Spleen (tissue), 11 donors: ENCODE data around the gene EZH2. TPM values are rescaled to one million over a fixed set of nuclear protein-coding genes. Genes with fewer than 3 reads are reported as not detected.

ENCODE experiments used
- DNase-seq: peaks from one replicate; pipeline ENCODE4 v3.0.0-alpha.2; 2020
- H3K27ac ChIP-seq, 8 donors: fragments of 200-600 bp; sonication (generic) in 7 of 8; 1 replicate in 4 of 8; 2 replicates in 4 of 8; pipeline versions ENCODE4 v1.5.0 to v1.8.0; 2016 to 2021; ENCODE audit warnings: inconsistent platforms in 4 of 8, mild to moderate bottlenecking in 4 of 8, moderate library complexity in 1 of 8
- H3K27me3 ChIP-seq, 7 donors: fragments of 200-600 bp; sonication (generic) in 6 of 7; replicated peaks in 1 of 7; 1 replicate in 4 of 7; 2 replicates in 3 of 7; pipeline versions ENCODE4 v1.5.0 to v1.8.0; 2016 to 2021; ENCODE audit warnings: inconsistent platforms in 3 of 7, mild to moderate bottlenecking in 1 of 7
- H3K36me3 ChIP-seq, 6 donors: fragments of 200-600 bp; sonication (generic) in 5 of 6; 1 replicate in 4 of 6; 2 replicates in 2 of 6; pipeline versions ENCODE4 v1.5.0 to v1.8.0; 2016 to 2021; ENCODE audit warnings: inconsistent platforms in 2 of 6
- H3K4me1 ChIP-seq, 6 donors: fragments of 200-600 bp; sonication (generic) in 5 of 6; 1 replicate in 3 of 6; 2 replicates in 3 of 6; pipeline versions ENCODE4 v1.5.0 to v1.8.0; 2016 to 2021; ENCODE audit warnings: inconsistent platforms in 3 of 6
- H3K4me3 ChIP-seq, 8 donors: fragments of 200-600 bp; sonication (generic) in 7 of 8; 1 replicate in 4 of 8; 2 replicates in 4 of 8; pipeline versions ENCODE4 v1.5.0 to v1.8.0; 2016 to 2021; ENCODE audit warnings: inconsistent platforms in 4 of 8, mild to moderate bottlenecking in 4 of 8, moderate library complexity in 2 of 8
- H3K9me3 ChIP-seq, 8 donors: fragments of 200-600 bp; sonication (generic) in 7 of 8; 1 replicate in 4 of 8; 2 replicates in 4 of 8; pipeline versions ENCODE4 v1.5.0 to v1.8.0; 2016 to 2021; ENCODE audit warnings: inconsistent platforms in 4 of 8
- POLR2A ChIP-seq, 3 donors: fragments of 450-650 bp; IDR thresholded peaks; one replicate each; pipeline ENCODE4 v1.5.1; 2017; ENCODE audit warnings: antibody characterized with exemption in 3 of 3, mild to moderate bottlenecking in 1 of 3
- POLR2AphosphoS5 ChIP-seq, 3 donors: sonication (generic); formaldehyde crosslinking; IDR thresholded peaks; one replicate each; pipeline ENCODE4 v1.5.1; 2017; ENCODE audit warnings: antibody characterized with exemption in 3 of 3
- WGBS, 5 donors: extraction: QIAGEN DNeasy Blood & Tissue Kit in 3 of 5; methylation state at CpG; one replicate each; pipeline versions ENCODE4 v1.1.5 to v1.1.7; 2013 to 2018; 5-methylcytosine and 5-hydroxymethylcytosine counted together
- intact Hi-C: fragments of 100-400 bp; cut with DNase I; formaldehyde crosslinking; loops from one replicate; pipeline ENCODE4 v1.15.0; 2023; ENCODE audit warnings: low total_unique reads
- polyA plus RNA-seq, 3 donors: library from polyadenylated mRNA; stranded (reverse); fragments of 200-250 nt; gene quantifications; one replicate each; pipeline ENCODE4 v1.2.1, GENCODE V29; 2013
- total RNA-seq, 7 donors: library from RNA; depleted of rRNA in 3 of 7; stranded (reverse); fragments of >200 nt in 3 of 7; fragmentation: NEBNext Ultra II Directional in 4 of 7; extraction: Animal tissue kit (Norgen Biotek cat#: 25700) in 4 of 7; gene quantifications; one replicate each; pipeline versions ENCODE4 v1.1.0 to v1.2.1, GENCODE V29; 2016 to 2021
- TF ChIP-seq, protein P1 (sequence below), 11 experiments: fragments of 200-600 bp in 7 of 11; fragments of 450-650 bp in 4 of 11; sonication (generic) in 4 of 11; IDR thresholded peaks in 8 of 11; conservative IDR thresholded peaks in 3 of 11; 1 replicate in 7 of 11; 2 replicates in 4 of 11; pipeline versions ENCODE4 v1.4.0 to v1.8.0; 2016 to 2021; ENCODE audit warnings: antibody characterized with exemption in 11 of 11, inconsistent platforms in 4 of 11, mild to moderate bottlenecking in 1 of 11
- donor health status: healthy with polysubstance abuse.
- donor health status: DM: no; HTN: no; CAD: no; lungs with moderate emphysema.
- donor health status: DM: no; HTN: no; CAD: no.
- donor health status: Bipolar disorder and iron deficiency.
- donor health status: healthy.
- donor health status: DM: no; HTN: no; CAD: no.
- donor health status: DM: yes; HTN: yes; CAD: no.

Gene EZH2
- total and polyA plus RNA-seq, 10 donors = 5.0 to 14.5 (median 7.4) TPM

DNA sequence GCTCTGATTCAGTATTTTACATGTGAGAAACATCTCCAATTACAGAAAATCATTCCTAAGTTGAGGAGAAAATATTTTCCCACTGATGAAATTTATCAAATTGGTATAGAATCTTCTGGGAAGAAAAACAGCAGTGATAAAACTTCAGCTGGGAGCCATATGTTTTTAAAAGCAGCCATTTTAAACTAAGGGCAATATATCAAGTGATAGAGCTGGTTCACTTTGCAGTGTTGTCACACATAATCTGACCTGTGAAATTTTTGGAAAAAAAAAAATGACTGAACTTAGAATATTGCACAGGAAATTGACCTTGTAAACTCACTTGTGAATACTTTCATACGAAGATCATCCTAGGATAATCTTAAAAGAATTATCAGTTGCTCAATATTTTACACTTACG lies 10.5 kb upstream of the EZH2 start:
- no peak overlapping the region for H3K27ac ChIP-seq
- peaks cover 0 to 33% (median 0%) of the 10 kb centered on the region in 7 donors for H3K27me3 ChIP-seq
- no peak overlapping the region for H3K4me3 ChIP-seq
- 66 to 82% (median 70%) methylated on average over 2 of the region's 2 CpGs for WGBS, 5 donors
- DNase-seq = no peak
- H3K4me1 ChIP-seq = no peaks in the 10 kb centered on the region
- intact Hi-C loops = no loop called here
- no peak for TF ChIP-seq POLR2AphosphoS5 (IDR thresholded peaks at IDR 0.05)
- TF ChIP-seq, protein P1, sequence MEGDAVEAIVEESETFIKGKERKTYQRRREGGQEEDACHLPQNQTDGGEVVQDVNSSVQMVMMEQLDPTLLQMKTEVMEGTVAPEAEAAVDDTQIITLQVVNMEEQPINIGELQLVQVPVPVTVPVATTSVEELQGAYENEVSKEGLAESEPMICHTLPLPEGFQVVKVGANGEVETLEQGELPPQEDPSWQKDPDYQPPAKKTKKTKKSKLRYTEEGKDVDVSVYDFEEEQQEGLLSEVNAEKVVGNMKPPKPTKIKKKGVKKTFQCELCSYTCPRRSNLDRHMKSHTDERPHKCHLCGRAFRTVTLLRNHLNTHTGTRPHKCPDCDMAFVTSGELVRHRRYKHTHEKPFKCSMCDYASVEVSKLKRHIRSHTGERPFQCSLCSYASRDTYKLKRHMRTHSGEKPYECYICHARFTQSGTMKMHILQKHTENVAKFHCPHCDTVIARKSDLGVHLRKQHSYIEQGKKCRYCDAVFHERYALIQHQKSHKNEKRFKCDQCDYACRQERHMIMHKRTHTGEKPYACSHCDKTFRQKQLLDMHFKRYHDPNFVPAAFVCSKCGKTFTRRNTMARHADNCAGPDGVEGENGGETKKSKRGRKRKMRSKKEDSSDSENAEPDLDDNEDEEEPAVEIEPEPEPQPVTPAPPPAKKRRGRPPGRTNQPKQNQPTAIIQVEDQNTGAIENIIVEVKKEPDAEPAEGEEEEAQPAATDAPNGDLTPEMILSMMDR (IDR thresholded peaks at IDR 0.05 in 8 of 11, conservative IDR thresholded peaks at IDR 0.05 in 3 of 11) = no peak
- H3K9me3 ChIP-seq = no peaks in the 10 kb centered on the region
- no peaks in the 10 kb centered on the region for H3K36me3 ChIP-seq

- intact Hi-C loops = no loop called here
- TF ChIP-seq POLR2A (IDR thresholded peaks at IDR 0.05) (no peak), POLR2AphosphoS5 (IDR thresholded peaks at IDR 0.05) (no peak)
- TF ChIP-seq, protein P1 (IDR thresholded peaks at IDR 0.05 in 8 of 11, conservative IDR thresholded peaks at IDR 0.05 in 3 of 11) = no peak
- Histone ChIP-seq H3K4me3 (no peak overlapping the region), H3K4me1 (no peaks in the 10 kb centered on the region), H3K9me3 (no peaks in the 10 kb centered on the region), H3K27ac (no peak overlapping the region), H3K36me3 (no peaks in the 10 kb centered on the region), H3K27me3 (peaks cover 0 to 33% (median 0%) of the 10 kb centered on the region in 7 donors)
- no peak for DNase-seq
- whole genome bisulfite sequencing, 5 donors = 84 to 95% (median 91%) methylated on average over 2 of the region's 2 CpGs
Measured at GRCh38 chr7:148893071-148893470, 9.0 kb upstream of the EZH2 start.

GRCh38 chr7:148888300-148888699 lies 4.2 kb upstream of the EZH2 start:
- H3K27ac ChIP-seq = no peak overlapping the region
- H3K4me1 ChIP-seq = peaks cover 0 to 13% (median 5%) of the 10 kb centered on the region in 6 donors
- H3K9me3 ChIP-seq = no peaks in the 10 kb centered on the region
- DNase-seq = no peak
- H3K4me3 ChIP-seq = no peak overlapping the region
- H3K27me3 ChIP-seq = no peaks in the 10 kb centered on the region
- no peak for TF ChIP-seq POLR2AphosphoS5 (IDR thresholded peaks at IDR 0.05)
- no peak for TF ChIP-seq POLR2A (IDR thresholded peaks at IDR 0.05)
- TF ChIP-seq, protein P1 (IDR thresholded peaks at IDR 0.05 in 8 of 11, conservative IDR thresholded peaks at IDR 0.05 in 3 of 11) = no peak
- H3K36me3 ChIP-seq = no peaks in the 10 kb centered on the region
- intact Hi-C loops = loop anchor here (10.0 kb wide), 1 partner anchor 47 kb away; no protein-coding TSS in a partner anchor
- 89 to 96% (median 92%) methylated on average over 7 of the region's 7 CpGs for WGBS, 5 donors

DNA sequence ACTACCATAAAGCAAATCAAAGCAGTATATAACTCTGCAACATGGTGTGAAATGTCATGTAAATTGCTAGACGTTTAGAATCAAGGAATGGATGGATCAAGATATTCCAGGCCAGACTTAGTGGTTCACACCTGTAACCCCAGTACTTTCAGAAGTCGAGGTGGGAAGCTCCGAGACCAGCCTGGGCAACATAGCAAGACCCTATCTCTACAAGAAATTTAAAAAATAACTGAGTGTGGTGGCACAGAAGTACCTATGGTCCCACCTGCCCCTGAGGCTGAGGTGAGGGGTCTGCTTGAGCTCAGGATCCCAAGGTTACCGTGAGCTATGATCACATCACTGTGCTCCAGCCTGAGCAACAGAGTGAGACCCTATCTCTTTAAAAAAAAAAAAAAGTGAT lies 2.8 kb upstream of the EZH2 start:
- no peak overlapping the region for H3K4me3 ChIP-seq
- WGBS, 5 donors = 87 to 94% (median 93%) methylated on average over 4 of the region's 4 CpGs
- no peak overlapping the region for H3K27ac ChIP-seq
- no peaks in the 10 kb centered on the region for H3K36me3 ChIP-seq
- H3K27me3 ChIP-seq = peaks cover 0 to 2% (median 0%) of the 10 kb centered on the region in 7 donors
- no peaks in the 10 kb centered on the region for H3K9me3 ChIP-seq
- H3K4me1 ChIP-seq = peaks cover 0 to 27% (median 17%) of the 10 kb centered on the region in 6 donors
- no peak for TF ChIP-seq POLR2AphosphoS5 (IDR thresholded peaks at IDR 0.05)
- TF ChIP-seq, protein P1 (IDR thresholded peaks at IDR 0.05 in 8 of 11, conservative IDR thresholded peaks at IDR 0.05 in 3 of 11) = no peak
- TF ChIP-seq POLR2A (IDR thresholded peaks at IDR 0.05) = no peak
- no peak for DNase-seq
- intact Hi-C loops = loop anchor here (10.0 kb wide), 1 partner anchor 48 kb away; no protein-coding TSS in a partner anchor
